DND-41 (cell line): ENCODE measurements around the gene CRLF2.
A peak's percentile ranks its signal among the peaks of the same experiment; 100 is the strongest.

ENCODE experiments used
- ATAC-seq: fragments of 200-7000 bp; cut with Tn5 transposase; 3 replicates; pipeline ENCODE4 v1.9.1; 2021; ENCODE audit warnings: low read depth; ENCODE audit not compliant: insufficient read depth
- DNase-seq: peaks from one replicate; pipeline ENCODE4 v3.0.0-alpha.2; 2020
- H2AFZ ChIP-seq: 2 replicates; pipeline ENCODE4 v1.6.0; 2012; ENCODE audit warnings: low read depth, low read length
- H3K27ac ChIP-seq: 2 replicates; pipeline ENCODE4 v1.5.1; 2012; ENCODE audit warnings: low read length, inconsistent platforms
- H3K27me3 ChIP-seq: fragments of 200-600 bp; sonication (generic); 2 replicates; pipeline ENCODE4 v1.6.0; 2012; ENCODE audit warnings: low read length, mild to moderate bottlenecking, inconsistent platforms; ENCODE audit not compliant: insufficient read depth, poor library complexity
- H3K36me3 ChIP-seq: 2 replicates; pipeline ENCODE4 v1.5.1; 2012; ENCODE audit warnings: low read length, inconsistent platforms; ENCODE audit not compliant: insufficient read depth
- H3K4me1 ChIP-seq: 2 replicates; pipeline ENCODE4 v1.5.1; 2012; ENCODE audit warnings: mild to moderate bottlenecking, low read length; ENCODE audit not compliant: insufficient read depth
- H3K4me2 ChIP-seq: 2 replicates; pipeline ENCODE4 v1.6.0; 2012; ENCODE audit warnings: mild to moderate bottlenecking, moderate library complexity, low read length, inconsistent platforms; ENCODE audit not compliant: insufficient read depth
- H3K4me3 ChIP-seq, 2 experiments: fragments of 200-600 bp in 1 of 2; shearing (Covaris generic) in 1 of 2; 2 replicates each; pipeline ENCODE4 v1.5.1; 2012 to 2016; ENCODE audit warnings: inconsistent platforms in 2 of 2, low read length in 2 of 2, mild to moderate bottlenecking in 2 of 2, low read depth in 1 of 2, moderate library complexity in 1 of 2
- H3K79me2 ChIP-seq: 2 replicates; pipeline ENCODE4 v1.6.0; 2012; ENCODE audit warnings: low read length, inconsistent platforms; ENCODE audit not compliant: insufficient read depth
- H3K9ac ChIP-seq: 2 replicates; pipeline ENCODE4 v1.6.0; 2012; ENCODE audit warnings: low read depth, mild to moderate bottlenecking, inconsistent platforms, low read length, moderate library complexity
- H3K9me3 ChIP-seq: 2 replicates; pipeline ENCODE4 v1.5.1; 2012; ENCODE audit warnings: low read length, moderate library complexity, mild to moderate bottlenecking, inconsistent platforms; ENCODE audit not compliant: insufficient read depth, severe bottlenecking
- H4K20me1 ChIP-seq: 2 replicates; pipeline ENCODE4 v1.6.0; 2012; ENCODE audit warnings: low read length; ENCODE audit not compliant: insufficient read depth
- EZH2 ChIP-seq: IDR thresholded peaks from 3 replicates; pipeline ENCODE4 v1.6.1; 2012; ENCODE audit warnings: borderline replicate concordance, low read depth, mild to moderate bottlenecking, moderate library complexity, low read length, inconsistent platforms; ENCODE audit not compliant: severe bottlenecking
- TF ChIP-seq, protein P1 (sequence below): IDR thresholded peaks from 2 replicates; pipeline ENCODE4 v1.5.1; 2012; ENCODE audit warnings: borderline replicate concordance, low read length, moderate library complexity, mild to moderate bottlenecking; ENCODE audit not compliant: poor library complexity, severe bottlenecking; ENCODE audit errors: extremely low read depth

CRLF2 gene

DNA sequence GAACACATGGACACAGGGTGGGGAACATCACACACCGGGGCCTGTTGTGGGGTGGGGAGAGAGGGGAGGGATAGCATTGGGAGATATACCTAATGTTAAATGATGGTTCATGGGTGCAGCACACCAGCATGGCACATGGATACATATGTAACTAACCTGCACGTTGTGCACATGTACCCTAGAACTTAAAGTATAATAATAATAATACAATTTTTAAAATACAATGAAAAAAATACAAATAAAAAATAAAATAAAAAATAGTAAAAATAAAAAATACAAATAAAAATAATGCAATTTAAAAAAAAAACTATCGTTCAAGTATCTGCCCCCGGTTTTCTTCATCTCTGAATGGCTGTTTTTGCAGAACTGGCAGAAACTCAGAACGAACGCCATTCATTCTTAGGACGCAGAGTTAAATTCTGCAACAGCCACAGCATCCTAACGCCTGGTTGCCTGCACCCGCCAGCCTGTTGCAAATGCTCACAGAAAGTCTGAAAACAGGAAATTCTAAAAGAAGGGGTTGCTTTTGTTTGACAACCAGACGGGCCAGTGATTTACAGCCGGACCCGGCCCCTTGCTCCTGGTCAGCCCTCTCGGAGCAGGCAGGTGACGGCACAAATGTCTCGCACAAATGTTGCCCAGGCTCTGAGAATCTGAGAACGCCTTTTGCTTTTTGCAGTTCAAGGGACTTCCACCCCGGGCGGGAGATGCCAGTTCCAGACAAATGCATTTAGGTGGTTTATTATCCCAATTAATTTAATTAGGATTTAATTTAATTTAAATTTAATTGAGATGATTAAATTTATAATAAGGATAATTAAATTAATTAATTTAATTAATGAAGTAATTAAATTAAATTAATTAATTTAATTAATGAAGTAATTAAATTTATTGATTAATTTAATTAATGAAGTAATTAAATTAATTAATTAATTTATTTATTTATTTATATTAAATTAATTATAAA lies 47.8 kb downstream of the CRLF2 start:
- no peaks in the 10 kb centered on the region for H3K79me2 ChIP-seq
- peak; percentile 43; the same call in 1 of the 3 replicates for ATAC-seq
- H3K4me2 ChIP-seq: no peak overlapping the region
- H3K36me3 ChIP-seq: no peaks in the 10 kb centered on the region
- H3K27me3 ChIP-seq: no peaks in the 10 kb centered on the region
- TF ChIP-seq, protein P1, sequence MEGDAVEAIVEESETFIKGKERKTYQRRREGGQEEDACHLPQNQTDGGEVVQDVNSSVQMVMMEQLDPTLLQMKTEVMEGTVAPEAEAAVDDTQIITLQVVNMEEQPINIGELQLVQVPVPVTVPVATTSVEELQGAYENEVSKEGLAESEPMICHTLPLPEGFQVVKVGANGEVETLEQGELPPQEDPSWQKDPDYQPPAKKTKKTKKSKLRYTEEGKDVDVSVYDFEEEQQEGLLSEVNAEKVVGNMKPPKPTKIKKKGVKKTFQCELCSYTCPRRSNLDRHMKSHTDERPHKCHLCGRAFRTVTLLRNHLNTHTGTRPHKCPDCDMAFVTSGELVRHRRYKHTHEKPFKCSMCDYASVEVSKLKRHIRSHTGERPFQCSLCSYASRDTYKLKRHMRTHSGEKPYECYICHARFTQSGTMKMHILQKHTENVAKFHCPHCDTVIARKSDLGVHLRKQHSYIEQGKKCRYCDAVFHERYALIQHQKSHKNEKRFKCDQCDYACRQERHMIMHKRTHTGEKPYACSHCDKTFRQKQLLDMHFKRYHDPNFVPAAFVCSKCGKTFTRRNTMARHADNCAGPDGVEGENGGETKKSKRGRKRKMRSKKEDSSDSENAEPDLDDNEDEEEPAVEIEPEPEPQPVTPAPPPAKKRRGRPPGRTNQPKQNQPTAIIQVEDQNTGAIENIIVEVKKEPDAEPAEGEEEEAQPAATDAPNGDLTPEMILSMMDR: no peak
- no peak for TF ChIP-seq EZH2
- DNase-seq: no peak
- H3K4me3 ChIP-seq: no peak overlapping the region
- H2AFZ ChIP-seq: no peak overlapping the region
- H3K9ac ChIP-seq: no peak overlapping the region
- H4K20me1 ChIP-seq: no peaks in the 10 kb centered on the region
- no peaks in the 10 kb centered on the region for H3K9me3 ChIP-seq
- no peak overlapping the region for H3K27ac ChIP-seq
- H3K4me1 ChIP-seq: no peaks in the 10 kb centered on the region

DNA sequence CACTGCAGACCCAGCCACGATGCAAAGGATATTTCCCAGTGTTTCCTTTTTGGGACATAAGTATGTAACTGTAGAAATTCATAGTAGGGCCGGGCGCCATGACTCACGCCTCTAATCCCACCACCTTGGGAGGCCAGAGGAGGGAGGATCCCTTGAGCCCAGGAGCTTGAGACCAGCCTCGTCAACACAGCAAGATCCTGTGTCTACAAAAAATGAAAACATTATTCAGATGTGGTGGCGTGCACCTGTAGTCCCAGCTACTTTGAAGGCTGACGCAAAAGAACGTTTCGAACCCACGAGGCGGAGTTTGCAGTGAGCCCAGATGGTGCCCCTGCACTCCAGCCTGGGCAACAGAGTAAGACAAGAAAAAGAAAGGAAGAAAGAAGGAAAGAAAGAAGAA lies 49.2 kb downstream of the CRLF2 start:
- Histone ChIP-seq H3K4me2 (no peak overlapping the region), H3K79me2 (no peaks in the 10 kb centered on the region), H3K36me3 (no peaks in the 10 kb centered on the region), H3K4me1 (no peaks in the 10 kb centered on the region), H2AFZ (no peak overlapping the region), H4K20me1 (no peaks in the 10 kb centered on the region), H3K9me3 (no peaks in the 10 kb centered on the region), H3K27me3 (no peaks in the 10 kb centered on the region), H3K27ac (no peak overlapping the region), H3K9ac (no peak overlapping the region), H3K4me3 (no peak overlapping the region)
- peak; percentile 44; the same call in 1 of the 3 replicates for ATAC-seq
- no peak for DNase-seq
- TF ChIP-seq, protein P1: no peak
- TF ChIP-seq EZH2: no peak

DNA sequence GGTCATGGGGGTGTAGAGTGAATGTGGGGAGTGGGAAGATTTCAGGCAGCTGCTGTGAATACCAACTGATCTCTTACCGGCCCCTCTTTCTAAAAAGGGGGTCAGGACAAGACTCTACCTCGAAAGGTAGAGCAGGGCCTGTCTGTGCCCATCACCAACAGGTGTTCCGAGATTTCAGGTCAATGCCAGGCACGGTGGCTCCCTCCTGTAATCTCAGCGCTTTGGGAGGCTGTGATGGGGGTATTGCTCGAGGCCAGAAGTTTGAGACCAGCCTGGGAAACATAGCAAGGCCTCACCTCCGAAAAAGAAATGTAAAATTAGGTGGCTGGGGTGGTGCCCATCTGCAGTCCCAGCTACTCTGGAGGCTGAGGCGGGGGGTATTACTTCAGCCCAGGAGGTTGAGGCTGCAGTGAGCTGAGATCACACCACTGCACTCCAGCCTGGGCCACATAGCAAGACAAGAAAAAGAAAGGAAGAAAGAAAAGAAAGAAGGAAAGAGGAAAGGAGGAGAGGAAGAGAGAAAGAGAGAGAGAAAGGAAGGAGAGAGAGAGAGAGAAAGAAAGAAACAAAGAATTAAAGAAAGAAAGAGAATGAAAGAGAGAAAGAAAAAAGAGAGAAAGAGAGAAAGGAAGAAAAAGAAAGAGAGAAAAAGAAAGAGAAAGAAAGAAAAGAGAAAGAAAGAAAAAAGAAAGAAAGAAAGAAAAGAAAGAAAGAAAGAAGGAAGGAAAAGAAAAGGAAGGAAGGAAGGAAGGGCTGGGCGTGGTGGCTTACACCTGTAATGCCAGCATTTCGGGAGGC lies 50.1 kb downstream of the CRLF2 start:
- H3K79me2 ChIP-seq: no peaks in the 10 kb centered on the region
- no peak overlapping the region for H3K9ac ChIP-seq
- TF ChIP-seq EZH2: no peak
- TF ChIP-seq, protein P1: no peak
- H3K36me3 ChIP-seq: no peaks in the 10 kb centered on the region
- H3K9me3 ChIP-seq: no peaks in the 10 kb centered on the region
- ATAC-seq (no peak), DNase-seq (no peak)
- H3K27me3 ChIP-seq: no peaks in the 10 kb centered on the region
- H3K4me1 ChIP-seq: no peaks in the 10 kb centered on the region
- no peaks in the 10 kb centered on the region for H4K20me1 ChIP-seq
- H3K4me3 ChIP-seq: no peak overlapping the region
- no peak overlapping the region for H3K27ac ChIP-seq
- H3K4me2 ChIP-seq: no peak overlapping the region
- no peak overlapping the region for H2AFZ ChIP-seq
